Measurements from ENCODE around the gene BTN2A1.
"Not testable (repeated sequence)": the region's sequence is repeated elsewhere in the genome, so short reads cannot be mapped to it uniquely, and the experiment has no call there.

Gene BTN2A1

GRCh38 chr6:26457264-26457805, 420 bp upstream of the BTN2A1 start:
- DNase-seq (ENCODE audit: low read depth) = no peak
- H3K4me3 ChIP-seq (ENCODE audit: low read length) = peak overlapping the region; percentile 99
- no peak for TF ChIP-seq CTCF (conservative IDR thresholded peaks at IDR 0.05; ENCODE audit: low read depth, low read length)

- DNase-seq (ENCODE audit: low read depth) = no peak
- no peak for TF ChIP-seq CTCF (conservative IDR thresholded peaks at IDR 0.05; ENCODE audit: low read depth, low read length)
- peak overlapping the region; percentile 99 for H3K4me3 ChIP-seq (ENCODE audit: low read length)
Measured at GRCh38 chr6:26459023-26459810, 1.5 kb downstream of the BTN2A1 start.

- not testable (repeated sequence) for DNase-seq (ENCODE audit: low read depth); H3K4me3 ChIP-seq (ENCODE audit: low read length)
Measured at GRCh38 chr6:26461353-26461752, 3.6 kb downstream of the BTN2A1 start.

GRCh38 chr6:26464014-26464413, 6.3 kb downstream of the BTN2A1 start:
- no peak for DNase-seq (ENCODE audit: low read depth)
- TF ChIP-seq CTCF (conservative IDR thresholded peaks at IDR 0.05; ENCODE audit: low read depth, low read length) = no peak
- no peak overlapping the region for H3K4me3 ChIP-seq (ENCODE audit: low read length)

GRCh38 chr6:26464416-26465131, 6.8 kb downstream of the BTN2A1 start:
- no peak for DNase-seq (ENCODE audit: low read depth)
- no peak for TF ChIP-seq CTCF (conservative IDR thresholded peaks at IDR 0.05; ENCODE audit: low read depth, low read length)
- no peak overlapping the region for H3K4me3 ChIP-seq (ENCODE audit: low read length)

GRCh38 chr6:26465776-26466175, 8.0 kb downstream of the BTN2A1 start:
- DNase-seq (ENCODE audit: low read depth) = no peak
- TF ChIP-seq CTCF (conservative IDR thresholded peaks at IDR 0.05; ENCODE audit: low read depth, low read length) = no peak
- H3K4me3 ChIP-seq (ENCODE audit: low read length) = no peak overlapping the region

GRCh38 chr6:26468829-26469228, 11.1 kb downstream of the BTN2A1 start:
- TF ChIP-seq CTCF (conservative IDR thresholded peaks at IDR 0.05; ENCODE audit: low read depth, low read length) = no peak
- no peak overlapping the region for H3K4me3 ChIP-seq (ENCODE audit: low read length)
- DNase-seq (ENCODE audit: low read depth) = no peak
